ENCODE results near the gene RNF181. TPM values are rescaled to one million over a fixed set of nuclear protein-coding genes. Genes with fewer than 3 reads are reported as not detected.
A peak's percentile ranks its signal among the peaks of the same experiment; 100 is the strongest.

The RNF181 gene
- total and polyA plus RNA-seq, 2 of the 13 experiments (the other 11 are each of a cell fraction or from before 2014, with no cell fraction given), result 224 to 578 TPM

- TF ChIP-seq ZNF577 (CRISPR knock-in tag; IDR thresholded peaks at IDR 0.05; ENCODE audit: borderline replicate concordance, low read depth) (no peak), ZNF776 (CRISPR knock-in tag; IDR thresholded peaks at IDR 0.05) (peak; percentile 72; the same call in 1 of the 2 replicates), NCOA5 (CRISPR knock-in tag; IDR thresholded peaks at IDR 0.05) (no peak), PHF20 (CRISPR knock-in tag; IDR thresholded peaks at IDR 0.05) (peak; percentile 56), USF2 (IDR thresholded peaks at IDR 0.05; ENCODE audit: low read depth, low read length) (no peak), USF2 (CRISPR knock-in tag; IDR thresholded peaks at IDR 0.05; ENCODE audit: borderline replicate concordance) (no peak; the same call in 1 of the 2 replicates), BCL3 (CRISPR knock-in tag; IDR thresholded peaks at IDR 0.05) (peak; percentile 86; the same call in 1 of the 2 replicates), TCF7 (IDR thresholded peaks at IDR 0.05; ENCODE audit: low read depth) (no peak), ZBTB1 (CRISPR knock-in tag; IDR thresholded peaks at IDR 0.05; ENCODE audit: borderline replicate concordance) (no peak), ZMYM2 (CRISPR knock-in tag; IDR thresholded peaks at IDR 0.05) (no peak), ZNF383 (CRISPR knock-in tag; IDR thresholded peaks at IDR 0.05; ENCODE audit: borderline replicate concordance) (no peak), ZNF501 (CRISPR knock-in tag; IDR thresholded peaks at IDR 0.05) (no peak), ZNF33A (CRISPR knock-in tag; IDR thresholded peaks at IDR 0.05; ENCODE audit: borderline replicate concordance) (no peak), SYNCRIP (IDR thresholded peaks at IDR 0.05; ENCODE audit: insufficient read depth, low read depth, low read length) (no peak), ZNF496 (CRISPR knock-in tag; IDR thresholded peaks at IDR 0.05; ENCODE audit: insufficient replicate concordance) (no peak), HINFP (CRISPR knock-in tag; IDR thresholded peaks at IDR 0.05; ENCODE audit: low read depth) (no peak), NFKBIZ (CRISPR knock-in tag; IDR thresholded peaks at IDR 0.05) (no peak), ZFP1 (CRISPR knock-in tag; IDR thresholded peaks at IDR 0.05) (0 out of 2 replicates have a peak, but pooled peaks have one; percentile 4), ZBTB39 (CRISPR knock-in tag; IDR thresholded peaks at IDR 0.05) (peak; percentile 80)
Observed at GRCh38 chr2:85602476-85603234, 7.1 kb downstream of the RNF181 start, which contains the start of gene TMEM150A (continued).
